AG04449 (cell line): ENCODE results near the gene IRF1.

Experiments
- CTCF ChIA-PET: fragments of 350-600 bp; formaldehyde crosslinking; extraction: SDS; loops from one replicate; lab custom pipeline; 2021; ENCODE audit warnings: antibody characterized with exemption; lab: Yijun Ruan, JAX
- POLR2A ChIA-PET: fragments of 400-600, 350-600 bp; formaldehyde crosslinking; extraction: SDS; loops from one replicate; lab custom pipeline; 2020; ENCODE audit warnings: antibody characterized with exemption, inconsistent platforms; lab: Yijun Ruan, JAX
- DNase-seq: peaks from one replicate; pipeline ENCODE4 v3.0.0-alpha.2; 2010; ENCODE audit warnings: low read depth, low spot score
- H3K4me3 ChIP-seq: 2 replicates; pipeline ENCODE4 v1.5.1; 2011; ENCODE audit warnings: low read depth, mild to moderate bottlenecking, control low read depth, low read length
- TF ChIP-seq, protein P1 (sequence below): IDR thresholded peaks from one replicate; pipeline ENCODE4 v1.5.1; 2011; ENCODE audit warnings: mild to moderate bottlenecking, moderate library complexity, low read length, control low read depth, inconsistent platforms; ENCODE audit not compliant: insufficient read depth; ENCODE audit errors: missing control alignments

IRF1 gene

DNA sequence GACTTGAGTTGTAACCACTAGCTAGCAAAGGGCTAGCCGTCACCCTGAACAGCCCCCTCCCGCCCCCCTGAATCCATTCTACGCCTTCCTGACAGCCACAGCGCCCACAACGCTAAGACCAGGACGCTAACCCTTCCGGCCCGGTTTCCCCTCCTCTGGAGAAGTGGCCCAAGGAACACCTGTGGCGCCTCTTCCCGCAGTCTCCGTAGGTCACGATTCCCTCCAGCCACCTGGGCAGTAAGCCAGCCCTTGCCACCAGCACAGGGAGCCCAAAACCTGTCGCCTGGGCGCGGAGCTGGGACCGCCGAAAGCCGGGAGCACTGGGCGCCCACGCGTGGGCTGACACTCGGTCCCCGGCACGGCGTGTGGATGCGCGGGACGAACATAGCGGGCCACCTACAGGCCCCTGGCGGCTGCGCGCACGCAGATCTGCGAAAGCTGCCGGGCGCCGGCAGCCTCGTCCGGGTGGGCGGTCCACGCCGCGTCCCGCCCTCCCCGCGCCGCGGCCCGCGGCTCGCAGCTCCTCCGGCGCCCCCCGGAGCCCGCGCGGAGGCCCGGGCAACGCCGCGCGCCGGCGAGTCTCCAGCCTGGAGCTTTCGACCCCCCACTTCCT lies 596 bp downstream of the IRF1 start:
- DNase-seq, result no peak
- TF ChIP-seq, protein P1, sequence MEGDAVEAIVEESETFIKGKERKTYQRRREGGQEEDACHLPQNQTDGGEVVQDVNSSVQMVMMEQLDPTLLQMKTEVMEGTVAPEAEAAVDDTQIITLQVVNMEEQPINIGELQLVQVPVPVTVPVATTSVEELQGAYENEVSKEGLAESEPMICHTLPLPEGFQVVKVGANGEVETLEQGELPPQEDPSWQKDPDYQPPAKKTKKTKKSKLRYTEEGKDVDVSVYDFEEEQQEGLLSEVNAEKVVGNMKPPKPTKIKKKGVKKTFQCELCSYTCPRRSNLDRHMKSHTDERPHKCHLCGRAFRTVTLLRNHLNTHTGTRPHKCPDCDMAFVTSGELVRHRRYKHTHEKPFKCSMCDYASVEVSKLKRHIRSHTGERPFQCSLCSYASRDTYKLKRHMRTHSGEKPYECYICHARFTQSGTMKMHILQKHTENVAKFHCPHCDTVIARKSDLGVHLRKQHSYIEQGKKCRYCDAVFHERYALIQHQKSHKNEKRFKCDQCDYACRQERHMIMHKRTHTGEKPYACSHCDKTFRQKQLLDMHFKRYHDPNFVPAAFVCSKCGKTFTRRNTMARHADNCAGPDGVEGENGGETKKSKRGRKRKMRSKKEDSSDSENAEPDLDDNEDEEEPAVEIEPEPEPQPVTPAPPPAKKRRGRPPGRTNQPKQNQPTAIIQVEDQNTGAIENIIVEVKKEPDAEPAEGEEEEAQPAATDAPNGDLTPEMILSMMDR, result peak; percentile 31
- CTCF ChIA-PET, result interaction anchor here (1.1 to 21.9 kb wide), 16 partner anchors 11 to 248 kb away, joined by 3 to 610 read pairs (median 6); no protein-coding TSS in a partner anchor
- peak overlapping the region; percentile 92 for H3K4me3 ChIP-seq
- POLR2A ChIA-PET, result interaction anchor here (1.0 to 3.0 kb wide), 20 partner anchors 10 to 121 kb away, joined by 3 to 34 read pairs (median 7); partner anchors contain the start of gene SLC22A5

DNA sequence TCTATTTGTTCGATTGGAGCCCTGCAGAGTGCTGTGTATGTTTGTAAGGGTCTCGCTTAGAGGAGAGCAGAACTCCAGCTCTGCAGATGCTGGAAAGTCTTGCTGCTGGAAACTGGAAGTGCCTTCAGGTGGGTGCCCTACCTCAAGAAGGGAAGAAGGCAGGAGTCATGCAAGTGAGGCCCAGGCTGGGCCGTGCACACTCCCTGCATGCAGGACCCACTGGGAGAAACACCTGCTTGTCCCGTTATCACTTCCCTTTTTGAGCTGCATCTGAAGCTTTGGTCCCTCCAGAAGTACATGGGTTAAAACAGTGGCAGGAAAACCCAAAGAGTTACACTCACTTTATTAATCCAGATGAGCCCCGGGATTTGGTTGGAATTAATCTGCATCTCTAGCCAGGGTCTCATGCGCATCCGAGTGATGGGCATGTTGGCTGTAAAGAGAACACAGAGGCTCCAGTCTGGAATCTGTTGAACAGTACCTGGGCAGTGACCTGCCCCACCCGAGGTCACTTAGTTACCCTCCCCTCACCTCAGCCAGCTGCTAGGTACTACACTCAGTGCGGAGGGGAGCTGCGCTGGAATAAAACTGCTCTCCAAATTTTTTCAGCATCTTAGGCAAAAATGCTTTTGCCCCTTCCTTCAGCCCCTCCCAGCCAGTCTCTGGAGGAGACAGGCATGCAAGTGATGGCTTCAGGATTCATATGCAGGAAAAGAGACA lies 1.4 kb downstream of the IRF1 start:
- TF ChIP-seq, protein P1, result no peak
- no peak for DNase-seq
- peak overlapping the region; percentile 92 for H3K4me3 ChIP-seq
- ChIA-PET CTCF (interaction anchor here (0.9 to 21.9 kb wide), 11 partner anchors 10 to 249 kb away, joined by 3 to 610 read pairs (median 11); no protein-coding TSS in a partner anchor), POLR2A (interaction anchor here (1.8 to 3.0 kb wide), 5 partner anchors 10 to 75 kb away, joined by 6 to 34 read pairs (median 26); no protein-coding TSS in a partner anchor)

DNA sequence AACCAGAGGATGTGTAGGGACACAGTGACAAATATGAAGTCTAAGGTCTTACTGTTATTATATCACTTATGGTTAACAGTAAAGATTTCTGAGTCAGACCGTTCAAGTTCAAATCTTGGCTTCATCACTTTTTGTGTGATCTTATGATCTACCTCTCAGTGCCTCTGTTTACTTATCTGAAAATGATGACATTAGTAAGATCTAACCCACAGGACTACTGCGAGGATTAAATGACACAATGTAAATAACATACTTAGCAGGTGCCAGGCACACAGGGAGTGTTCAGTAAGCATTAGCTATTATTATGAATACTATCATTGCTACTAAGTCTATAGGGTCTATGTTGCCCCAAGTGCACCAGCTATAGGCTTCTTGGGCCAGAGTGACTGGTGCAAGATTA lies 2.0 kb downstream of the IRF1 start:
- ChIA-PET POLR2A (interaction anchor here (0.6 to 3.0 kb wide), 3 partner anchors 9 to 276 kb away, joined by 3 to 34 read pairs (median 3); no protein-coding TSS in a partner anchor), CTCF (interaction anchor here (0.9 to 21.9 kb wide), 9 partner anchors 10 to 100 kb away, joined by 3 to 610 read pairs (median 11); no protein-coding TSS in a partner anchor)
- DNase-seq, result no peak
- peak overlapping the region; percentile 92 for H3K4me3 ChIP-seq
- TF ChIP-seq, protein P1, result no peak

DNA sequence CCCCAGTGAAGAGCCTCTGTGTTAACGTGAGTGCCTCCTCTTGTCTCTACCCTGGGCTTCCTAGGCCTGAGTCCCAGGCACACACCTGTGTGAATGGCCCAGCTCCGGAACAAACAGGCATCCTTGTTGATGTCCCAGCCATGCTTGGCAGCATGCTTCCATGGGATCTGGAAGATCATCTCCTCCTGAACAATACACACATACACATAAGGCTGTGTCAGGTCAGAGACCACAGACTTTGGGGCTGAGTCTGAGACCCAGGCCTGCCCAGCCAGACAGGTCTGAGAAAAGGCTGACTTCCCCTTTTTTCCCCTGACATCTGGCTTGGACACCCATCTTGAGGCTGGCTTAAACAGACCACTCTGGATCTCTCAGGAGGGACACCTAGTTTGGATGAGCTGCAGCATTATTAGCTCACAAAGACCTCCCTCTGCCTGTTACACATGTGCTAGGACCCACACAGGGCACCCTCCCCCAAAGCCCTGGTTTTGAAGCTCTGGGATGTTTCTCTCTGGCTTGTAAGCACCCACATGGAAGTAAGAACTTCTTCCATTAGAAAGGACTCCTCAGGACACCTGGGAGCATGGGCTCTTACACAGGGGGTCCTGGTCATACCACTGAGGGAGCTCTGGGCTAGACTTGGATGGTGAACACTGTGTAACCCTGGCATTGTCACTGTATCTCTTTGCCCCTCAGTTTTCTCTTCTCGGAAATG lies 2.6 kb downstream of the IRF1 start:
- TF ChIP-seq, protein P1, result no peak
- no peak overlapping the region for H3K4me3 ChIP-seq
- ChIA-PET POLR2A (interaction anchor here (0.6 to 3.0 kb wide), 3 partner anchors 8 to 275 kb away, joined by 3 to 34 read pairs (median 3); no protein-coding TSS in a partner anchor), CTCF (interaction anchor here (1.0 to 21.9 kb wide), 7 partner anchors 9 to 99 kb away, joined by 3 to 610 read pairs (median 24); no protein-coding TSS in a partner anchor)
- DNase-seq, result no peak

DNA sequence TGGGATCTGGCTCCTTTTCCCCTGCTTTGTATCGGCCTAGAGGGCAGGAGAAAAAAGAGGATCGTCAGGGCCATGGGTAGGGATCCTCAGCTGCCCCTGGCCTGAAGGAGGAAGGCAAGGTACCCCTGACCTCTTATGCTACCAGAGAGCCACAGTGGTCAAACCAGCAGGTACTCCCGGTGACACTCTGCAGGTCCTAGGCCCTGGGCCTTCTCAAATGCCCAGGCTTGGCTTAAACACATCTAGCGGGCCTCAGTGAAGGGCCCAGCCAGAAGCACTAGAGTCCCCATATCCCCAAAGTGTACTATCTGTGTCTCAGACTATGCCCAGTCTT lies 3.5 kb downstream of the IRF1 start:
- ChIA-PET POLR2A (no interaction called here), CTCF (interaction anchor here (3.4 to 21.9 kb wide), 5 partner anchors 8 to 99 kb away, joined by 11 to 610 read pairs (median 37); no protein-coding TSS in a partner anchor)
- DNase-seq, result no peak
- H3K4me3 ChIP-seq, result no peak overlapping the region
- TF ChIP-seq, protein P1, result no peak
